Stimulated activated CD4-positive, alpha-beta T cell treated with anti-CD3 and anti-CD28 coated beads, TNF-alpha, amount 100 ng/mL, for 48 hours (primary cell): ENCODE data around the gene MYADM.

Source experiments
- DNase-seq, 3 donors: peaks; one replicate each; pipeline ENCODE4 v3.0.0-alpha.2; 2020; ENCODE audit warnings: low read depth in 3 of 3

Gene MYADM

DNA sequence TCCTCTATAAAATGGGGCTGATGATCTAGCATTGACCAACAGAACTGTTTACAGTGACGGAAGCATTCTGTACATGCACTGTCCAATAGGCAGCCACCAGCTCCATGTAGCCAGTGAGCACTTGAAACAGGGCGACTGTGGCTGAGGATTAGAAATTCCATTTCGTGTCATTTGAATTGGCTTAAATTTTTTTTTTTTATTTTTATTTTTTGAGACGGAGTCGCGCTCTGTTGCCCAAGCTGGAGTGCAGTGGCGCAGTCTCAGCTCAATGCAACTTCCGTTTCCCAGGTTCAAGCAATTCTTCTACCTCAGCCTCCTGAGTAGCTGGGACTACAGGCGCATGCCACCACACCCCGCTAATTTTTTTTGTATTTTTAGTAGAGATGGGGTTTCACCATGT is 17.4 kb downstream of the MYADM start:
- no peak for DNase-seq

DNA sequence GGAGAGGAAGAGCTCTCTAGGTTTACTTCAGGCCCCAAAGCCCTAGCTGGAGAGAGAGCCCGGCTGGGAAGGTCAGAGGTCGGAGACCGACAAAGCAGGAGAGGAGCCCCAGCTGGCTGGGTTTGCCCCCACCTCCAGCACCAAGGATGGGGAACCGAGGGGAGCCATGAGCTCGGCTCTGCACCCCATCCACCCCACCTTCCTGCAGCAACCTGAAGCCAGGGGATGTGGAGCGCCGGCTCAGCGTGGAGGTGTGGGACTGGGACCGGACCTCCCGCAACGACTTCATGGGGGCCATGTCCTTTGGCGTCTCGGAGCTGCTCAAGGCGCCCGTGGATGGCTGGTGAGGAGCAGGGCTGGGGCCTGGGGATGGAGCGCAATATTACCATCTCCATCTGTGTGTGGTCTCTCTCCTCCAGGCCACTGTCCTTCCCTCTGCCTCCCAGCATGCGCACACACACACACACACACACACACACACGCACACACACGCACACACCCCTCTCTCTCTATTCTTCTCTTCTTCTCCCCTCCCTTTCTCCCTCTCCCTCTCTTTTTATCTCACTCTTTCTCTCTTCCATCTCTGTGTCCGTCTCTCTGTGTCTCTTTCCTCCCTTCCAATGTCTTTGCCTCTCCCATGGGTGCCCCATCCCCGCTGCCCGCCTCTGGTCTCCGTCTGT is 24.8 kb downstream of the MYADM start:
- no peak for DNase-seq

DNA sequence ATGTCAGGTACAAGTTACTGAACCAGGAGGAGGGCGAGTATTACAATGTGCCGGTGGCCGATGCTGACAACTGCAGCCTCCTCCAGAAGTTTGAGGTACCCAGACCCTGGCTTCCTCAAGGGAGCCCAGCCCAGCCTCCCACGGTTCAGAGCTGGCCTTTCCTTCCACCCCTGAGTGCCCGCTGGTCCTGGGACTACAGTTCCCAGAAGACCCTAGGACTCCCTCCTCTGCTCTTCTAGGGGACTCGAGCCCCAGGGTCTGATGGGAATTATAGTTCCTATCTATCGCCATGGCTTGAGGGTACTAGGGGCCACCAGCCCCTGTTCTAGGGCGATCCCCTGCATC is 25.3 kb downstream of the MYADM start:
- DNase-seq, result no peak

DNA sequence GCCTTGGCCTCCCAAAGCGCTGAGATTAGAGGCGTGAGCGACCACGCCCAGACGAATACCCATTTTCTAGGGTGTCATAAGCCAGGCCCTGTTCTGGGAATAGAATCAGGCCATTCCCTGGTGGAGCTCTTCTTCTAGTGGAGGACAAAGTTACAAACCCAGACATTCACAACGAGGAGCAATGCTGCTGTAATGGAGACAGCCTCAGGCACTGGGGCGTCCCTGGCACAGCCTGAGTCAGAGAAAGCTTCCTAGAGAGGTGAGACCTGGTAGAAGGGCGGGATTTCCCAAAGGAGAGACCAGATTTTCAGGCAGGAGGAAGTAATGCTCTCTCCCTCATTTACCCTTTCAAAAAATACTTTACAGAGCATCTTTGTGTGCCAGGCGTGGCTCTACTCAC is 27.0 kb downstream of the MYADM start:
- no peak for DNase-seq

DNA sequence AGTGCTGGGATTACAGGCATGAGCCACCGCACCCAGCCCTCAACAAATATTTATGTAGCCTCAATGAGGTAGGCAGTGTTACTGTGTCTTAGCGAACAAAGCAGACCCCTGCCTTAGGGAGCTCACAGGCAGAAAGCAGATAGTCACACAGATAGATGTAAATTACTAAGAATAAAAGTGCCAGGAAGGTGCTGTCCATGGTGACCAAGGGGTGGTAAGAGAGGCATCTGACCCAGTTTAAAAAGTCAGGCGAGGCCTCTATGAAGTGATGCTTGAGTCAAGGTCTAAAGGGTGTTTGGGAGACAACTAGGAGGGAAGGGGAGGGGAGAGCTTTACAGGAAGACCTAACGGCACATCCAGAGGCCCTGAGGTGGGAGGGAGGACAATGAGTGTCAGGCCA is 29.0 kb downstream of the MYADM start:
- no peak for DNase-seq

DNA sequence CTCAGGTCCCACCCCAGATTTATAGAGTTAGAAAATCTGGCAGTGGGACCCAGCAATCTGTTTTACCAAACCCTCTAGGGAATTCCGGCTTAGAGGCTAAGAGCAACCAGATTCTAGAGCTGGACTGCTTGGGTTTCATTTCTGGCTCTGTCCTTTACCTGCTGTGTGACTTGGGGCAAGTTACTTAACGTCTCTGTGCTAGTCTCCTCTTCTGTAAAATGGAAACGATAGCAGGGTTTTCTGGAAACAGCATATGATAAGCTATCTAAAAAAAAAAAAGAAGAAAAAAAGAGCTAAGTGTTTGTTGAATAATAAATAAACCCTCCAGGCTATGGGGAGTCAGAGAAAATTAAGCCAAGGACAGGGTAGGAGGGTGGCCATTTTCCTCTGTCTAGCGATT is 29.8 kb downstream of the MYADM start:
- no peak for DNase-seq

DNA sequence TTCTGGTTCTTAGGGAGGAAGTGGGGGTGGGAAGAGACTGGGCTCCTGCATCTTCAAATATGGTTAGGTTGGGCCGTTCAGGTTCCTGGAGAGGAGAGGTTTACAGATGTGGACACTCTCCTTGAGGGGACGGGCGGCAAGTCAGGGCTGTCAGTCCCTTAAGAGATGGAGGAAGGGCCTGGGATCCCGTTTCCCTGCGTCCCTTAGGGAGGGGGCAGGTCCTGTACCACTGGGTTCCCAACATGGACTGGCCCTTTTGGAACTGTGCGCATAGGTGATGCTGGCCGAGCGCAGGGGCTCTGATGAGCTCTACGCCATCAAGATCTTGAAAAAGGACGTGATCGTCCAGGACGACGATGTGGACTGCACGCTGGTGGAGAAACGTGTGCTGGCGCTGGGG is 30.5 kb downstream of the MYADM start:
- DNase-seq, result no peak

DNA sequence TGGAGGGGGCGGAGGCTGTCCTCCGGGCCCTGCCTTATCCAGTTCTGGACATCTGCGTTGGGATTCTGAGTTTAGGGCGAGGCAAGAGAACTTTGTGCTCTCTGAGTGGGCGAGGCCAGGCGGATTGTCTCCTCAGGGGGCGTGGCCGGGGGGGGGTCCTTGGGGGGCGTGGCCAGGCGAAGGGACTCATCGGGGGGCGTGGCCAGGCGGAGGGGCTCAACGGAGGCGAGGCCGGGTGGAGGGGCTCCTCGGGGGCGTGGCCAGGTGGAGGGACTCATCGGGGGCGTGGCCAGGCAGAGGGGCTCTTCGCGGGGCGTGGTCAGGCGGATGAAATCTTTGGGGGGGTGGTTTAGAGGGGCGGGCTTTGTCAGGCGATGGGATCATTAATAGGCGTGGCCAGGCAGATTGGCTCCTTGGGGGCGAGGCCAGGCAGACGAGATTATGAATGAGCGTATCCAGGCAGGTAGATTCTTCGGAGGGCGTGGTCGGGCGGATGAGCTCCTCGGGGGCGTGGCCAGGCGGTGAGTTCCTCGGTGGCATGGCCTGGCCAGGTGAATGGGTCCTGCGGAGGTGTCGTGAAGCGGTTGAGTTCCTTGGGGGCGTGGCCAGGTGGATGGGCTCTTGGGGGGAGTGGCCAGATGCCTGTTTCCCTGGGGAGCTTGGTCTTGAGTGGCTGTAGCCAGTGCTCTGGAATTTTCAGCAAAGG is 31.1 kb downstream of the MYADM start:
- DNase-seq, result no peak

DNA sequence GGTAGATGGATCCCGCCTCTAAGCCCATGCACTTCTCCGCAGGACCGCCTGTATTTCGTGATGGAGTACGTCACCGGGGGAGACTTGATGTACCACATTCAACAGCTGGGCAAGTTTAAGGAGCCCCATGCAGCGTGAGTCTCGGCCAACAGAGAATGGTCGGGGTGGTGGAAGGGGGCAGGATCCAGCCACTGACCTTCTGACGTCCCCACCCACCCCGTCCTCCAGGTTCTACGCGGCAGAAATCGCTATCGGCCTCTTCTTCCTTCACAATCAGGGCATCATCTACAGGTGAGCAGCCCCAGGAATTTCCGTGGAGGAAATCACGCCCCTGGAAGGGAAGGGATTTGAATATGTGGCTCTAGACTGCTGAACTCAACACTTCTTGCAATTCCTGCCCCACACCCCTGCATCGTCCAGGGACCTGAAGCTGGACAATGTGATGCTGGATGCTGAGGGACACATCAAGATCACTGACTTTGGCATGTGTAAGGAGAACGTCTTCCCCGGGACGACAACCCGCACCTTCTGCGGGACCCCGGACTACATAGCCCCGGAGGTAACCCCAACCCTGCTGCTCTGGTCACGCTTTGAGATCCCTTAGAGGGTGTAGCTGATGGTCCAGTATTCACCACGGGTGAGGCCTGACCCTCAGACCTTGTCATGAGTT is 32.6 kb downstream of the MYADM start:
- no peak for DNase-seq

DNA sequence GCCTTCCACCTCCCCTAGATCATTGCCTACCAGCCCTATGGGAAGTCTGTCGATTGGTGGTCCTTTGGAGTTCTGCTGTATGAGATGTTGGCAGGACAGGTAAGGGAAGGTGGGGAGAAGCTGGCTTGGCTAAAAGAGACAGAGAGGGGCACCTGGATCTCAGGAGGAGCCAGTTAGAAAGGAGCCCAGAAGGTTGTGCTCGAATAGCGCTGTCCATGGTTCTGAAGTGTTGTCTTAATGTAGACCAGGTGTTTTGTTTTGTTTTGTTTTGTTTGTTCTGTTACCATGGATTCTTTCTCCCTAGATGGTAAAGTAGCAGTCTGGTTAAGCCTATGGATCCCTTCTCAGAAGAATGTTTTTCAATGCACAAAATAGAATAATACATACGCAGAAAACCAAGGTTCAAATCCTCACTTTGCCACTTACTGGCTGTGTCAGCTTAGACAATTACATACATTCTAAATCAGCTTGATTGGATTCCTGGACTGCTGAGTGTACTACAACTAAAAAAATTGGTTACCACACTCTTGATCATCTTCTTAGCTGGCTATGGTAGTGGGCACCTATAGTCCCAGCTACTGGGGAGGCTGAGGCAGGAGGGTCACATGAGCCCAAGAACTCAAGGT is 35.5 kb downstream of the MYADM start:
- no peak for DNase-seq

DNA sequence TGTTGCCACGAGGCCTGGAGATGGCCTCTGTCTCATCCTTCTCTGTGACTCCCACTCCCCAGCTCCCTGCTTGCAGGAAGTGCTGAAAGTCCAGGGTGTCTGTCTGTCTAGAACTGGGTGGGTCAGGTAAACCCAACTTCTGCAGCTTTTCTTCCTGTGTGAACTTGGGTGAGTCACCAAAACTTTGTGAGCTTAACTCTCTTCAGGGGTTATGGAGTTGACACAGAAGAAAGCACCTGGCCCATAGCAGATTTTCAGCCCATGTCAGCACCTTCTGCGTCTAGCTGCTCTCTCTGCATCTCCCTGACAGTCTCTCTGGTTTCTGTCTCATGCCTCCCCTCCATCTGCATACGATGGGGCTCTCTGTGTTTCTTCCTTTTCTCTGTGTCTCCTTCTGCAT is 37.2 kb downstream of the MYADM start:
- no peak for DNase-seq

DNA sequence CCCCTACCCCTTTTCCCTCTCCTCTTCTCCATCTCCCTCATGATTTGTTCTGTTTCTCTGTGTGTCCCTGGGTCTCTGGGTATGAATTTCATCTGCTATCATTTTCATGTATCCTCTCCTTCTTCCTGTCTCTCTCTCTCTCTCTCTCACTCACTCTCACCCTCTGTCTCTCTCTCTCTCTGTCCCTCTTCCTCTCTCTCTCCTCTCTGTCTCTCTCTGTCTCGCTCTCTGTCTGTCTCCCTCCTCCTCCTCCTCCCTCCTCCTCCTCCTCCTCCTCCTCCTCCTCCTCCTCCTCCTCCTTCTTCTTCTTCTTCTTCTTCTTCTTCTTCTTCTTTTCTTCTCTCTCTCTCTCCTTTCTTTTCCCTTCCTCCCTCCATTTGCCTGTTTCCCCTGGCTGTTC is 38.1 kb downstream of the MYADM start:
- no peak for DNase-seq

DNA sequence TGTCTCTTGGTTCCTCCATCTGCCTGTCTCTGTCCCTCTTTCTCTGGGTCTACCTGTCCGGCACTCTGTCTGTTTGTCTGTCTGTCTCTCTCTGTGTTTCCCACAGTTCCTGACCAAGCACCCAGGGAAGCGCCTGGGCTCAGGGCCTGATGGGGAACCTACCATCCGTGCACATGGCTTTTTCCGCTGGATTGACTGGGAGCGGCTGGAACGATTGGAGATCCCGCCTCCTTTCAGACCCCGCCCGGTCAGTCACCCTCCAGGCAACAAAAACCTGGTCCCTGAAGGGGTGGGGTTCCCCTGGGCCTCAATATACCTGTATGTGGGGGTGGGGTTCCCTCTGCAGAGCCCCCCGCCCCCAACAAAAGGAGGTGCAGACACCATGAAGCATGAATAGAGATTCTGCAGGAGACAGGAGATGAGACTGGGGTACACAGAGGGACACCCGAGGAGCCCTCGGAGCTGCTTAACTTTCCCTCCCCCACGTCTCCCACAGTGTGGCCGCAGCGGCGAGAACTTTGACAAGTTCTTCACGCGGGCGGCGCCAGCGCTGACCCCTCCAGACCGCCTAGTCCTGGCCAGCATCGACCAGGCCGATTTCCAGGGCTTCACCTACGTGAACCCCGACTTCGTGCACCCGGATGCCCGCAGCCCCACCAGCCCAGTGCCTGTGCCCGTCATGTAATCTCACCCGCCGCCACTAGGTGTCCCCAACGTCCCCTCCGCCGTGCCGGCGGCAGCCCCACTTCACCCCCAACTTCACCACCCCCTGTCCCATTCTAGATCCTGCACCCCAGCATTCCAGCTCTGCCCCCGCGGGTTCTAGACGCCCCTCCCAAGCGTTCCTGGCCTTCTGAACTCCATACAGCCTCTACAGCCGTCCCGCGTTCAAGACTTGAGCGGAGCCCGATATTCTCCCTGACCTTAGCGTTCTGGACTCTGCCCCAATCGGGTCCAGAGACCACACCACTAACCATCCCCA is 38.8 kb downstream of the MYADM start:
- peak; percentile 41 to 65 (median 60) for DNase-seq

DNA sequence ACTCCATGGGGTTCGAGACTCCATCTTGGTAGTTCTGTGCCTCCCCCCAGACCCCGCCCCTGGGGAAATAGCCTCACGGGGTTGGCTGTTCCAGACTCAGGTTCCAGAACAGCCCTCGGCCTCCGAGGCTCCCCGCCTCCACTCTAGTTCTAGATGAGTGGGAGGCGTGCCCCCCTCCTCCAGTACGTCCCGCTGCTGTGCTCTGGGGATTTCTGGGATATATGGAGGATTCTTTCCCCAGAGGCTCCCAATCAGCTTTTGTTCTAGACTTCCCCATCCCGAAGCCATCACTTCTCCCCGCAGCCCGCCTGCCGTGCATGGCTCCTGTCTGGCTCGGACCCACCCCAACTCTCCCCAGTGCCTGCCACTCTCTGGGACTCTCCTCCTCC is 39.5 kb downstream of the MYADM start:
- no peak for DNase-seq

DNA sequence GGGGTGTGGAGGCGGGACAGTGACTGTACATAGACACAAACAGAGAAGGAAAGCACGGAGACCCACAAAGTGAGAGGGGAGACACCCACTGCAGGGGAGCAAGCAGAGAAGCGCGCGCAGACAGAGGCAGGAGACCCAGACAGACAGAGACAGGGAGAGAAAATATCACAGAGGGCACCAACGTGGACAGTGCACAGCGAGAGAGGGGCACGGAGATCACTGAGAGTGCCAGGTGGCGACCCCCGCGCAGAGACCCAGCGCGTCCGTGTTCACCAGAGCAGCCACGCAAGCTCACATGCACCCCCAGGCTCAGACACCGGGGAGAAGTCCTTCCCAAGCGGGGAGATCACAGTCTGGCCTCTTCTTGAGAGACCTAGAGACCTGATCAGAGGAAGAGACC is 40.0 kb downstream of the MYADM start:
- no peak for DNase-seq

DNA sequence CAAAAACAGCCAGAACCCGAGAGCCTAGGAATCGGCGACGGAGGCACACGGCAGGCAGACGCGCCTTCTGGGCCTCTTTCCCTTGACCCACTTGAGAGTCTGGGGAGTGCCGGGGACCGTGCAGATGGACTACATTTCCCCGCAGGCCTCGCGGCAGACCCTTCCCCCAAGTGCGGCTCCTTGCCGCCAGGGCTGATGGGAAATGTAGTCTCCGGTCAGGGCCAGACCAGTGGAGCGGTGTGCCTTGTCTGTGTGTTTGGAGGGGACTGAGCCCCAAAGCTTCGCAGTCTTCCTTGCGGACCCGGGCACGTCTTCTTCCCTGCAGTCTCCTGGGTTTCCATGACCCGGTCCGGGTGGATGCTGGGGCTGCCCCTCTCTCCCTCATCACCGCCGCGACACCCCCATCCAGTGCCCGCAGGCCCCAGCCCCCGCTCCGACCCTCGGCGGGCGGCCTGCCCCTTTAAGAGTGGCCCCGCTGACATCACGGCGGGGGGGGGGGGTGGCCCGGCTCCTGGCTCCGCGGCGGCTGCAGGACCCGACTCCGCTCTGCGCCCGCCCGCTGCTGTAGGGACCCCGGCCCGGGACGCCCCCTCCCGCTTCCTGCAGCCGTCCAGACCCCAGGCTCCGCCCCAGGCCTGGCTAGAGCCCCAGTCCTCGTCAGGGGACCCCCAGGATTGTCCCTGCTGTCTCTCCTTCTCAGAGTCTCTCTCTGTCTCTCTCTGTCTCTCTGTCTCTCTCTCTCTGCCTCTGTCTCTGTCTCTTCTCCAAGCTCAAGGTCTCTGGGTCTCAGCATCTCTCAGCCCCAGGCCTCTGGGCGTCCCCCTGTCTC is 40.6 kb downstream of the MYADM start:
- peak; percentile 28 to 47 (median 36) for DNase-seq

DNA sequence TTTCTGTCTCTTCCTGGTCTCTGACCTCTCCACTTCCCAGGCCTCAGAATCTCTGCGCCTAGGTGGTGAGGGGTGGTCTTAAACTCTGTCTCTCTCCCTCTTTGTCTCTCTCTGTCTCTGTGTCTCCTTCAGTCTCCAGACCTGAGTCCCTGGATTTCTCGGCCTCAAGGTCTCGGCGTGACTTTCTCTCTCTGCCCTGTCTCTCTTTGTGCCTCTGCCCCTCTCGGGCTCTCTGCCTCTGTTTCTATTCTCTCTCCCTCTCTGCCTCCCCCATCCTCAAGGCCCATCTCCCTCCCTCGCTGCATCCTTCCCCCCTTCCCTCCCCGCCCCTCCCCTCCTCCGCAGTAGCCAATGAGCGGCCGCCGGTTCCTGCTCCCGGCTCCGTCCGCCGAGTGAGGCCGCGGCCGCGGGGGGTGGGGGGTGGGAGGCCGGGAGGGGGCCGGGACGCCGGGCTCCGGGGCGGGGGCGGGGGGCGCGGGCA is 41.3 kb downstream of the MYADM start, which contains the start of gene CACNG7:
Gene CACNG7, plus strand, starts transcription at position 344 of the 481 bp plus-strand sequence. CDS start 3,554 bp downstream, outside the sequence.
- no peak for DNase-seq

DNA sequence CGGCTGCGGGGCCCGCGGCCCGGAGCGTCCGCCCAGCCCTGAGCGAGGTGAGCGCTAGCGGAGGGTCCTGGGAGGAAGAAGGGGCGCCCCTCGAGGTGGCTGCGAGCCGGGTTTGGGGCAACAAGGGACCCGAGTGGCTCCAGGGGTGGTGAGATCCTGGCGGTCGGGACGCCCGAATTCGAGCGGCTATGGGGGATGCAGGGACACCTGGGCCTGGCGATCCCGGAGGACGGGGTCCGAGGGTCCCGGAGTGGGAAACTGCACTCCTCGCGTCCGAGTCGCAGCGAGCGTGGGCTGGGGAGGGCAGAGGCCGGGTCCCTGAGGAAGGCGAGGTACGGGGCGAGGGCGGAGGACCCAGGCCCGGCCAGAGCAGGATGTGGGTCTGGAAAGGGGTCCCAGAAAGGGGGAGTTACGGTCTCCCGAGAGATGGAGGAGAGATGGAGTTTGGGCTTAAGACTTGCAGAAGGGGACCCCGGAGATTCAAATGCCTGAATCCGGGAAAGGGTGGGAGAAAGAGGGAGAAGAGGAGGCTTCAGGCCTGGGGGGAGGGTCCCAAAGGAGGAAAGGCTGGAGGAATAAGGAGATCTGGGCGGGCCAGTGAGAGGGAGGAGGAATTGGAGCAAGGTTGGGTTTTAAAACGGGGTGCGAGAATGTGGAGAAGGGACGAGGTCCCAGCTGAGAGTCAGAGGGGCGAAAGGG is 41.9 kb downstream of the MYADM start:
- no peak for DNase-seq

DNA sequence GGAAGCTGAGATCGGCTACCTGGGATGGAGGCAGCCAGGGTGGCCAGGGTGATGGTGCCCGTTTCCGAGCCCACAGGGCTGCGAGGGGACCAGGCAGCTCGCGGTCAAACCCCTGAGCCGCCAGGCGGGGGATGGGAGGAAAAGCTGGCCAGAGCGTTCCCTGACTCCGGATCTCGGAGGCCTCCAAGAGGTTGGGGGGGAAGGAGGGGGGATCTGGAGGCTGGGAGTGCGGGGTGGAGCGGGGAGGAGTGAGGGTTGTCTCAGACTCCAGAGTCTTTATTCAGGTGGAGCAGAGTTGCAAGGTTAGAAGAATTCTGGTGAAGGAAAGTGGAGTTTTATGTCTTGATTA is 42.5 kb downstream of the MYADM start:
- DNase-seq, result no peak

DNA sequence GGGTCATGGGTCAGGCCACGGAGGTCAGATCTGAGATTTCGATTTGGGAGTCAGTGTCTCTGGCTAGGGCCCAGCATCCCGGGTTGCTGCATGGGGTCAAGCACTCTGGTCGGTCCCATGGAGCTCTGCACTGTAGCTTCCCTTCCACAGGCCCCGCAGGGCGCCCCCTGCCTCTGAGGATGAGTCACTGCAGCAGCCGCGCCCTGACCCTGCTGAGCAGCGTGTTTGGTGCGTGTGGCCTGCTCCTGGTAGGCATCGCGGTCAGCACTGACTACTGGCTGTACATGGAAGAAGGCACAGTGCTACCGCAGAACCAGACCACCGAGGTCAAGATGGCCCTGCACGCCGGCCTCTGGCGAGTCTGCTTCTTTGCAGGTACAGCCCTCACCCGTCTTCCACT is 45.0 kb downstream of the MYADM start:
- no peak for DNase-seq
